ENCODE data around the gene ABCC6. TPM values are rescaled to one million over a fixed set of nuclear protein-coding genes. Genes with fewer than 3 reads are reported as not detected.

The ABCC6 gene
- total RNA-seq, 1 donor from 2014 or later, result 3.0 TPM

DNA sequence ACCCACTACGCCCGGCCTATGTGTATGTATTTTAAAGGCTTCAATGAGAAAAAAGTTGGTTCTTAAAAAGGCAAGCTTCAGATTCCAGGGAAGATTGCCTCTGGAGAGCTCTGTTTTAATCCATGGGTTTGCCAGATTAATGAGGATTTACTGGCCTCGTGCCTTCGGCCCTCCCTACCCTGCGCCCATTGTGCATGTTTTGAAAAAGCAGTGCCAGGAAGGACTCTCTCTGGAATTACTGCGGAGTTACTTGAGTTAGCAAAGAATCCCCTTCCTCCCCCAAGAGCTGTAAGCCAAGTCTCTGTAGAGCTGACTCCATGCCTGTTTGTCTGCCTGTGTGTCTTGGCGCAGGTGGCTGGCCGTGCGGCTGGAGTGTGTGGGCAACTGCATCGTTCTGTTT is 98.9 kb downstream of the ABCC6 start:
- FAIRE-seq (no peak), DNase-seq (ENCODE audit: low read depth) (no peak)
- Mint-ChIP-seq H3K36me3 (ENCODE audit: low read depth, unreplicated experiment) (peaks cover 50% of the 10 kb centered on the region), H3K4me3 (ENCODE audit: unreplicated experiment) (no peak overlapping the region), H3K27ac (ENCODE audit: unreplicated experiment) (no peak overlapping the region), H3K4me1 (ENCODE audit: low read depth, unreplicated experiment) (no peaks in the 10 kb centered on the region), H3K27me3 (ENCODE audit: low read depth, unreplicated experiment) (no peaks in the 10 kb centered on the region), H3K9me3 (ENCODE audit: unreplicated experiment) (peaks cover 11% of the 10 kb centered on the region)
- Histone ChIP-seq H2AFZ (ENCODE audit: low read depth, low read length) (no peak overlapping the region), H4K20me1 (ENCODE audit: insufficient read depth, low read length) (peaks cover 18% of the 10 kb centered on the region), H3K27me3 (ENCODE audit: insufficient read depth, low read length) (no peaks in the 10 kb centered on the region), H3K4me3 (ENCODE audit: insufficient read depth, low read depth, low read length) (no peak overlapping the region), H3K4me2 (ENCODE audit: low read length) (no peak overlapping the region), H3K36me3 (ENCODE audit: insufficient read depth, low read length) (peaks cover 25% of the 10 kb centered on the region), H3K4me1 (ENCODE audit: insufficient read depth, low read length) (no peaks in the 10 kb centered on the region), H3K27ac (ENCODE audit: low read depth, low read length) (no peak overlapping the region), H3K9ac (ENCODE audit: low read length) (no peak overlapping the region), H3K9me3 (ENCODE audit: insufficient read depth, low read depth, low read length) (peaks cover 7% of the 10 kb centered on the region), H3K79me2 (ENCODE audit: insufficient read depth, low read length) (no peaks in the 10 kb centered on the region)
- TF ChIP-seq EZH2 (IDR thresholded peaks at IDR 0.05; ENCODE audit: insufficient read depth, low read length), result no peak
- TF ChIP-seq, protein P1, sequence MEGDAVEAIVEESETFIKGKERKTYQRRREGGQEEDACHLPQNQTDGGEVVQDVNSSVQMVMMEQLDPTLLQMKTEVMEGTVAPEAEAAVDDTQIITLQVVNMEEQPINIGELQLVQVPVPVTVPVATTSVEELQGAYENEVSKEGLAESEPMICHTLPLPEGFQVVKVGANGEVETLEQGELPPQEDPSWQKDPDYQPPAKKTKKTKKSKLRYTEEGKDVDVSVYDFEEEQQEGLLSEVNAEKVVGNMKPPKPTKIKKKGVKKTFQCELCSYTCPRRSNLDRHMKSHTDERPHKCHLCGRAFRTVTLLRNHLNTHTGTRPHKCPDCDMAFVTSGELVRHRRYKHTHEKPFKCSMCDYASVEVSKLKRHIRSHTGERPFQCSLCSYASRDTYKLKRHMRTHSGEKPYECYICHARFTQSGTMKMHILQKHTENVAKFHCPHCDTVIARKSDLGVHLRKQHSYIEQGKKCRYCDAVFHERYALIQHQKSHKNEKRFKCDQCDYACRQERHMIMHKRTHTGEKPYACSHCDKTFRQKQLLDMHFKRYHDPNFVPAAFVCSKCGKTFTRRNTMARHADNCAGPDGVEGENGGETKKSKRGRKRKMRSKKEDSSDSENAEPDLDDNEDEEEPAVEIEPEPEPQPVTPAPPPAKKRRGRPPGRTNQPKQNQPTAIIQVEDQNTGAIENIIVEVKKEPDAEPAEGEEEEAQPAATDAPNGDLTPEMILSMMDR (IDR thresholded peaks at IDR 0.05; ENCODE audit: insufficient read depth, low read depth, low read length), result no peak

DNA sequence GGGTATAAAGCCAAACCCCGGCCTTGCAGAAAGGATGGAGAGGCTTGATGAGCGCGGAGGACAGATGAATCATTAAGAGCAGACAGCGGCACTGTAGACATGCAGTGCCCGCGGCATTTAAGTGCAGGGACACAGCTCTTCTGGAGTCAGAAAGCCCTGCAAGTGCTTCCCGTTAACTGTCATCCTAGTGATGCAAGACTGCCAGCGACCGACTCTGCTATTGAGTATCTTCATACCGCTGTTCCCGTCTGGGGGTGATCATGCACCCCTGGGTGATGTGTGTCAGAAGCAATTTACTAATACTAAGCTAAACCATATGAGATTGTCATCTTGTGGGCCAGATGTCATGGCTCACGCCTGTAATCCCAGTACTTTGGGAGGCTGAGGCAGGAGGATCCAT is 101.0 kb downstream of the ABCC6 start:
- no peak overlapping the region for H3K27ac ChIP-seq (ENCODE audit: low read depth, low read length)
- peaks cover 66% of the 10 kb centered on the region for H3K36me3 Mint-ChIP-seq (ENCODE audit: low read depth, unreplicated experiment)
- peaks cover 7% of the 10 kb centered on the region for H3K9me3 ChIP-seq (ENCODE audit: insufficient read depth, low read depth, low read length)
- H3K27me3 ChIP-seq (ENCODE audit: insufficient read depth, low read length), result no peaks in the 10 kb centered on the region
- H3K4me1 Mint-ChIP-seq (ENCODE audit: low read depth, unreplicated experiment), result no peaks in the 10 kb centered on the region
- TF ChIP-seq EZH2 (IDR thresholded peaks at IDR 0.05; ENCODE audit: insufficient read depth, low read length), result no peak
- TF ChIP-seq, protein P1 (IDR thresholded peaks at IDR 0.05; ENCODE audit: insufficient read depth, low read depth, low read length), result no peak
- no peak overlapping the region for H3K4me2 ChIP-seq (ENCODE audit: low read length)
- peaks cover 25% of the 10 kb centered on the region for H3K36me3 ChIP-seq (ENCODE audit: insufficient read depth, low read length)
- no peak overlapping the region for H2AFZ ChIP-seq (ENCODE audit: low read depth, low read length)
- peaks cover 15% of the 10 kb centered on the region for H4K20me1 ChIP-seq (ENCODE audit: insufficient read depth, low read length)
- no peak overlapping the region for H3K9ac ChIP-seq (ENCODE audit: low read length)
- DNase-seq (ENCODE audit: low read depth) (no peak), FAIRE-seq (no peak)
- no peak overlapping the region for H3K4me3 Mint-ChIP-seq (ENCODE audit: unreplicated experiment)
- no peaks in the 10 kb centered on the region for H3K4me1 ChIP-seq (ENCODE audit: insufficient read depth, low read length)
- H3K27ac Mint-ChIP-seq (ENCODE audit: unreplicated experiment), result no peak overlapping the region
- no peaks in the 10 kb centered on the region for H3K79me2 ChIP-seq (ENCODE audit: insufficient read depth, low read length)
- H3K4me3 ChIP-seq (ENCODE audit: insufficient read depth, low read depth, low read length), result no peak overlapping the region
- no peaks in the 10 kb centered on the region for H3K27me3 Mint-ChIP-seq (ENCODE audit: low read depth, unreplicated experiment)
- H3K9me3 Mint-ChIP-seq (ENCODE audit: unreplicated experiment), result peaks cover 14% of the 10 kb centered on the region

DNA sequence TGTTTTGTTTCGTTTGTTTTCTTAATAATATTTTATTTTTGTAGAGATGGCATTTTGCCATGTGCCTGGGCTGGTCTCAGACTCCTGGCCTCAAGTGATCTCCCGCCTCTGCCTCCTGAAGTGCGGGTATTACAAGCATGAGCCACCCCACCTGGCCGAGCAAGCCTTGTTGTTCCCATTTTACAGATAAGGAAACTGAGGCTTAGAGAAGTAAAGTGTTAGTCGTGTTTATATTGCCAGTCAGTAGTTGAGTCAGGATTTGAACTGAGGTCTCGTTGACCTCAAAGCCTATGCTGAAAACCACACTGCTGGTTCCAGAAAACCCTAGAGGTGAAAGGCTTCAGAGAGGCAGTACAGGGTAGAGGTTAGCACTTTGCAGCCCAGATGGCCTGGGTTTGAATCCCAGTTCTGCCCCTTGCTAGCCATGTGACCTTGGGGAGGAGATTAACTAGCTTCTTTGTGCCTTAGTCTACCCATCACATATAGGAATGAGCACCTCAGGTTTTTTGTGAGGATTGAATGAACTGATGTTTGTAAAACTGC is 102.0 kb downstream of the ABCC6 start:
- no peaks in the 10 kb centered on the region for H3K4me1 ChIP-seq (ENCODE audit: insufficient read depth, low read length)
- H3K9me3 ChIP-seq (ENCODE audit: insufficient read depth, low read depth, low read length), result peaks cover 7% of the 10 kb centered on the region
- no peak overlapping the region for H3K4me2 ChIP-seq (ENCODE audit: low read length)
- H3K9me3 Mint-ChIP-seq (ENCODE audit: unreplicated experiment), result peaks cover 14% of the 10 kb centered on the region
- H3K4me1 Mint-ChIP-seq (ENCODE audit: low read depth, unreplicated experiment), result no peaks in the 10 kb centered on the region
- no peak overlapping the region for H2AFZ ChIP-seq (ENCODE audit: low read depth, low read length)
- H3K36me3 Mint-ChIP-seq (ENCODE audit: low read depth, unreplicated experiment), result peaks cover 71% of the 10 kb centered on the region
- no peak overlapping the region for H3K27ac ChIP-seq (ENCODE audit: low read depth, low read length)
- peaks cover 25% of the 10 kb centered on the region for H3K36me3 ChIP-seq (ENCODE audit: insufficient read depth, low read length)
- TF ChIP-seq EZH2 (IDR thresholded peaks at IDR 0.05; ENCODE audit: insufficient read depth, low read length), result no peak
- TF ChIP-seq, protein P1 (IDR thresholded peaks at IDR 0.05; ENCODE audit: insufficient read depth, low read depth, low read length), result no peak
- no peaks in the 10 kb centered on the region for H3K79me2 ChIP-seq (ENCODE audit: insufficient read depth, low read length)
- FAIRE-seq (no peak), DNase-seq (ENCODE audit: low read depth) (no peak)
- peaks cover 12% of the 10 kb centered on the region for H4K20me1 ChIP-seq (ENCODE audit: insufficient read depth, low read length)
- H3K4me3 ChIP-seq (ENCODE audit: insufficient read depth, low read depth, low read length), result no peak overlapping the region
- no peaks in the 10 kb centered on the region for H3K27me3 Mint-ChIP-seq (ENCODE audit: low read depth, unreplicated experiment)
- no peak overlapping the region for H3K27ac Mint-ChIP-seq (ENCODE audit: unreplicated experiment)
- no peak overlapping the region for H3K4me3 Mint-ChIP-seq (ENCODE audit: unreplicated experiment)
- H3K27me3 ChIP-seq (ENCODE audit: insufficient read depth, low read length), result no peaks in the 10 kb centered on the region
- H3K9ac ChIP-seq (ENCODE audit: low read length), result no peak overlapping the region

Data from astrocyte (in vitro differentiated cells and primary cell).